GM12878 (cell line): ENCODE measurements around the gene SLC47A2. TPM values are rescaled to one million over a fixed set of nuclear protein-coding genes. Genes with fewer than 3 reads are reported as not detected.

Source experiments
- ATAC-seq: fragments of 200-7000 bp; cut with Tn5 transposase; 3 replicates; pipeline ENCODE4 v1.9.1; 2020; ENCODE audit warnings: mild to moderate bottlenecking, moderate library complexity
- BruUV-seq: library from RNA; stranded (reverse); fragments of 400-500 nt; replicated peaks from 2 replicates; lab custom pipeline; 2021; lab: Mats Ljungman, UMichigan
- CTCF ChIA-PET: fragments of 300-600 bp; sonication (Branson Sonifier 250); formaldehyde crosslinking; extraction: SDS; loops from one replicate; lab custom pipeline; 2021; ENCODE audit warnings: inconsistent platforms; lab: Yijun Ruan, JAX
- POLR2A ChIA-PET: fragments of 350-600 bp; formaldehyde crosslinking; extraction: SDS; loops from one replicate; lab custom pipeline; 2021; ENCODE audit warnings: inconsistent platforms; lab: Charles Lee
- RAD21 ChIA-PET: fragments of 300-600 bp; sonication (Branson Sonifier 250); formaldehyde crosslinking; loops from one replicate; lab custom pipeline; 2023; ENCODE audit warnings: antibody characterized with exemption; ENCODE audit not compliant: unreplicated experiment; lab: Charles Lee
- SMC1A ChIA-PET: fragments of 300-600 bp; sonication (Branson Sonifier 250); formaldehyde crosslinking; loops from one replicate; lab custom pipeline; 2023; ENCODE audit not compliant: unreplicated experiment, uncharacterized antibody; lab: Charles Lee
- DNase-seq: peaks from one replicate; pipeline ENCODE4 v3.0.0-alpha.2; 2011; ENCODE audit warnings: low read depth, low spot score
- FAIRE-seq: peaks from 3 replicates; lab custom pipeline; 2011; peaks lifted over from hg19 to GRCh38; lab: Jason Lieb, UNC
- H2AFZ ChIP-seq: 2 replicates; pipeline ENCODE4 v1.6.0; 2011; ENCODE audit warnings: low read depth, low read length, control low read depth; ENCODE audit not compliant: control insufficient read depth
- H3K27ac ChIP-seq: 2 replicates; pipeline ENCODE4 v1.5.1; 2011; ENCODE audit warnings: control low read depth; ENCODE audit not compliant: control insufficient read depth, insufficient read depth
- H3K27me3 ChIP-seq, 2 experiments: replicated peaks in 1 of 2; 2 replicates each; pipeline versions ENCODE4 v1.6.0 to v1.6.1; 2011; ENCODE audit warnings: low read length in 1 of 2; ENCODE audit not compliant: control insufficient read depth in 2 of 2, insufficient read depth in 2 of 2
- H3K36me3 ChIP-seq, 2 experiments: 2 replicates each; pipeline ENCODE4 v1.5.1; 2011; ENCODE audit warnings: low read length in 1 of 2; ENCODE audit not compliant: control insufficient read depth in 2 of 2, insufficient read depth in 2 of 2
- H3K4me1 ChIP-seq: 2 replicates; pipeline ENCODE4 v1.6.1; 2011; ENCODE audit warnings: mild to moderate bottlenecking, low read length, moderate library complexity, mixed read lengths; ENCODE audit not compliant: control insufficient read depth, insufficient read depth
- H3K4me2 ChIP-seq: 2 replicates; pipeline ENCODE4 v1.6.0; 2011; ENCODE audit warnings: control low read depth; ENCODE audit not compliant: control insufficient read depth, insufficient read depth
- H3K4me3 ChIP-seq: fragments of 200-600 bp; sonication (generic); 2 replicates; pipeline ENCODE4 v1.5.1; 2016
- H3K79me2 ChIP-seq: 2 replicates; pipeline ENCODE4 v1.6.0; 2011; ENCODE audit warnings: low read length; ENCODE audit not compliant: control insufficient read depth, insufficient read depth
- H3K9ac ChIP-seq: 2 replicates; pipeline ENCODE4 v1.8.0; 2011; ENCODE audit warnings: low read length, control low read depth, mixed read lengths; ENCODE audit not compliant: control insufficient read depth, insufficient read depth
- H3K9me3 ChIP-seq: replicated peaks from 3 replicates; pipeline ENCODE4 v1.5.1; 2011; ENCODE audit warnings: mild to moderate bottlenecking, low read length; ENCODE audit not compliant: control insufficient read depth, insufficient read depth
- H4K20me1 ChIP-seq: 2 replicates; pipeline ENCODE4 v1.6.0; 2011; ENCODE audit not compliant: control insufficient read depth, insufficient read depth
- CREB1 ChIP-seq: IDR thresholded peaks from 2 replicates; pipeline ENCODE4 v1.6.1; 2012; ENCODE audit warnings: low read depth, mild to moderate bottlenecking, inconsistent platforms
- DPF2 ChIP-seq: fragments of 450-650 bp; IDR thresholded peaks from 2 replicates; pipeline ENCODE4 v1.6.1; 2017; ENCODE audit warnings: mild to moderate bottlenecking
- MEF2A ChIP-seq: IDR thresholded peaks from 2 replicates; pipeline ENCODE4 v1.6.1; 2011; ENCODE audit warnings: low read depth, mild to moderate bottlenecking, low read length, moderate library complexity; ENCODE audit not compliant: insufficient read depth
- NFYA ChIP-seq: IDR thresholded peaks from 2 replicates; pipeline ENCODE4 v1.6.1; 2011; ENCODE audit warnings: low read depth, mild to moderate bottlenecking, low read length, improper control_type of control experiment, borderline replicate concordance
- RUNX3 ChIP-seq: IDR thresholded peaks from 2 replicates; pipeline ENCODE4 v1.6.1; 2012; ENCODE audit warnings: low read length, inconsistent platforms
- SMARCA5 ChIP-seq: fragments of 450-650 bp; IDR thresholded peaks from 2 replicates; pipeline ENCODE4 v1.6.1; 2017; ENCODE audit warnings: mild to moderate bottlenecking
- TCF12 ChIP-seq: IDR thresholded peaks from 2 replicates; pipeline ENCODE4 v1.6.1; 2011; ENCODE audit warnings: low read depth, mild to moderate bottlenecking, low read length
- YY1 ChIP-seq: IDR thresholded peaks from 2 replicates; pipeline ENCODE4 v1.6.1; 2011; ENCODE audit warnings: low read depth, mild to moderate bottlenecking, low read length
- ZBED1 ChIP-seq: IDR thresholded peaks from 2 replicates; pipeline ENCODE4 v1.6.1; 2016; ENCODE audit warnings: borderline replicate concordance
- WGBS: methylation state at CpG from one replicate; pipeline ENCODE4 v1.1.6; 2016; ENCODE audit warnings: low lambda C conversion rate; ENCODE audit not compliant: insufficient replicate concordance, insufficient coverage; ENCODE audit errors: missing lambda C conversion rate; 5-methylcytosine and 5-hydroxymethylcytosine counted together
- in situ Hi-C: fragments of 300-500 bp; cut with MboI; formaldehyde crosslinking; loops from 9 replicates; pipeline ENCODE4 v1.14.3; 2018; ENCODE audit warnings: mixed read lengths
- intact Hi-C: fragments of 100-400 bp; cut with micrococcal nuclease; formaldehyde crosslinking; loops from one replicate; pipeline ENCODE4 v1.14.2; 2022; ENCODE audit not compliant: unreplicated experiment
- polyA plus RNA-seq, 11 experiments: library from polyadenylated mRNA; depleted of rRNA in 4 of 11; unstranded in 6 of 11; stranded (reverse) in 5 of 11; fragments of >200 nt; fragmentation: Nextera tagmentation in 4 of 11; fragmentation: Illumina TruSeq in 1 of 11; extraction: Ambion mirVana in 4 of 11; extraction: Trizol in 1 of 11; gene quantifications; 1 replicate in 1 of 11; 2 replicates in 10 of 11; pipeline versions ENCODE4 v1.2.1 to v1.2.3, GENCODE V29; 2011 to 2016; ENCODE audit warnings: inconsistent platforms in 2 of 11, missing spikeins in 2 of 11, low read depth in 1 of 11
- total RNA-seq, 4 experiments: library from RNA; depleted of rRNA in 3 of 4; stranded (reverse); fragments of >200 nt in 3 of 4; fragmentation: Illumina TruSeq in 1 of 4; extraction: Trizol in 1 of 4; gene quantifications; 2 replicates each; pipeline versions ENCODE4 v1.2.1 to v1.2.3, GENCODE V29; 2013 to 2021

SLC47A2 gene
- total and polyA plus RNA-seq, 10 of the 15 experiments (the other 5 are each of a cell fraction or from before 2014, with no cell fraction given) = not detected

GRCh38 chr17:19750020-19750572 is 33.7 kb upstream of the SLC47A2 start:
- Histone ChIP-seq H3K9ac (no peak overlapping the region), H3K4me2 (no peak overlapping the region; the same call in 1 of the 2 replicates), H3K79me2 (no peaks in the 10 kb centered on the region), H4K20me1 (no peaks in the 10 kb centered on the region), H3K27ac (no peak overlapping the region), H3K27me3 (no peaks in the 10 kb centered on the region), H3K4me3 (no peak overlapping the region), H2AFZ (no peak overlapping the region; the same call in 1 of the 2 replicates), H3K36me3 (no peaks in the 10 kb centered on the region)
- WGBS = 52% methylated on average over 9 of the region's 9 CpGs
- ChIA-PET RAD21 (no interaction called here), SMC1A (no interaction called here), POLR2A (no interaction called here), CTCF (no interaction called here)
- intact Hi-C loops = no loop called here
- no TSS peak for BruUV-seq
- FAIRE-seq = no peak
- 0 out of 2 replicates have a peak, but pooled peaks have one; percentile 31 for TF ChIP-seq CREB1
- TF ChIP-seq SMARCA5 = no peak
- peak; percentile 46 for TF ChIP-seq RUNX3
- TF ChIP-seq, all 136 proteins: peak for 2
- DNase-seq (no peak), ATAC-seq (no peak)
- peaks cover 33% of the 10 kb centered on the region for H3K4me1 ChIP-seq
- H3K9me3 ChIP-seq = no peaks in the 10 kb centered on the region
- in situ Hi-C loops = no loop called here

GRCh38 chr17:19748807-19749193 is 32.4 kb upstream of the SLC47A2 start:
- no peak overlapping the region for H3K4me2 ChIP-seq
- no peak for TF ChIP-seq NFYA
- TF ChIP-seq TCF12 = no peak
- no peak for TF ChIP-seq DPF2
- no peak for TF ChIP-seq YY1
- TF ChIP-seq MEF2A = no peak
- TF ChIP-seq ZBED1 = no peak
- FAIRE-seq = no peak
- RAD21 ChIA-PET = no interaction called here
- intact Hi-C loops = no loop called here
- no peaks in the 10 kb centered on the region for H3K79me2 ChIP-seq
- peaks cover 21% of the 10 kb centered on the region for H3K4me1 ChIP-seq
- POLR2A ChIA-PET = no interaction called here
- in situ Hi-C loops = no loop called here
- no peak overlapping the region for H3K4me3 ChIP-seq
- no peak overlapping the region for H2AFZ ChIP-seq
- DNase-seq = no peak
- no peaks in the 10 kb centered on the region for H4K20me1 ChIP-seq
- no peak overlapping the region for H3K27ac ChIP-seq
- CTCF ChIA-PET = no interaction called here
- H3K9me3 ChIP-seq = no peaks in the 10 kb centered on the region
- no TSS peak for BruUV-seq
- no peak for ATAC-seq
- H3K36me3 ChIP-seq = no peaks in the 10 kb centered on the region
- H3K9ac ChIP-seq = no peak overlapping the region
- H3K27me3 ChIP-seq = no peaks in the 10 kb centered on the region
- WGBS = 62% methylated on average over 13 of the region's 13 CpGs
- SMC1A ChIA-PET = no interaction called here
